Spleen (tissue), 13 donors: ENCODE data around the gene GRIN2D. TPM values are rescaled to one million over a fixed set of nuclear protein-coding genes. Genes with fewer than 3 reads are reported as not detected.

ENCODE experiments used
- DNase-seq: peaks from one replicate; pipeline ENCODE4 v3.0.0-alpha.2; 2020
- H3K27ac ChIP-seq, 8 donors: fragments of 200-600 bp; sonication (generic) in 7 of 8; 1 replicate in 4 of 8; 2 replicates in 4 of 8; pipeline versions ENCODE4 v1.5.0 to v1.8.0; 2016 to 2021; ENCODE audit warnings: inconsistent platforms in 4 of 8, mild to moderate bottlenecking in 4 of 8, moderate library complexity in 1 of 8
- H3K27me3 ChIP-seq, 7 donors: fragments of 200-600 bp; sonication (generic) in 6 of 7; replicated peaks in 1 of 7; 1 replicate in 4 of 7; 2 replicates in 3 of 7; pipeline versions ENCODE4 v1.5.0 to v1.8.0; 2016 to 2021; ENCODE audit warnings: inconsistent platforms in 3 of 7, mild to moderate bottlenecking in 1 of 7
- H3K36me3 ChIP-seq, 6 donors: fragments of 200-600 bp; sonication (generic) in 5 of 6; 1 replicate in 4 of 6; 2 replicates in 2 of 6; pipeline versions ENCODE4 v1.5.0 to v1.8.0; 2016 to 2021; ENCODE audit warnings: inconsistent platforms in 2 of 6
- H3K4me1 ChIP-seq, 6 donors: fragments of 200-600 bp; sonication (generic) in 5 of 6; 1 replicate in 3 of 6; 2 replicates in 3 of 6; pipeline versions ENCODE4 v1.5.0 to v1.8.0; 2016 to 2021; ENCODE audit warnings: inconsistent platforms in 3 of 6
- H3K4me3 ChIP-seq, 8 donors: fragments of 200-600 bp; sonication (generic) in 7 of 8; 1 replicate in 4 of 8; 2 replicates in 4 of 8; pipeline versions ENCODE4 v1.5.0 to v1.8.0; 2016 to 2021; ENCODE audit warnings: inconsistent platforms in 4 of 8, mild to moderate bottlenecking in 4 of 8, moderate library complexity in 2 of 8
- H3K9me3 ChIP-seq, 8 donors: fragments of 200-600 bp; sonication (generic) in 7 of 8; 1 replicate in 4 of 8; 2 replicates in 4 of 8; pipeline versions ENCODE4 v1.5.0 to v1.8.0; 2016 to 2021; ENCODE audit warnings: inconsistent platforms in 4 of 8
- CTCF ChIP-seq, 11 experiments: fragments of 200-600 bp in 7 of 11; fragments of 450-650 bp in 4 of 11; sonication (generic) in 4 of 11; IDR thresholded peaks in 8 of 11; conservative IDR thresholded peaks in 3 of 11; 1 replicate in 7 of 11; 2 replicates in 4 of 11; pipeline versions ENCODE4 v1.4.0 to v1.8.0; 2016 to 2021; ENCODE audit warnings: antibody characterized with exemption in 11 of 11, inconsistent platforms in 4 of 11, mild to moderate bottlenecking in 1 of 11
- POLR2A ChIP-seq, 3 donors: fragments of 450-650 bp; IDR thresholded peaks; one replicate each; pipeline ENCODE4 v1.5.1; 2017; ENCODE audit warnings: antibody characterized with exemption in 3 of 3, mild to moderate bottlenecking in 1 of 3
- POLR2AphosphoS5 ChIP-seq, 3 donors: sonication (generic); formaldehyde crosslinking; IDR thresholded peaks; one replicate each; pipeline ENCODE4 v1.5.1; 2017; ENCODE audit warnings: antibody characterized with exemption in 3 of 3
- whole genome bisulfite sequencing, 5 donors: extraction: QIAGEN DNeasy Blood & Tissue Kit in 3 of 5; methylation state at CpG; one replicate each; pipeline versions ENCODE4 v1.1.5 to v1.1.7; 2013 to 2018; 5-methylcytosine and 5-hydroxymethylcytosine counted together
- intact Hi-C: fragments of 100-400 bp; cut with DNase I; formaldehyde crosslinking; loops from one replicate; pipeline ENCODE4 v1.15.0; 2023; ENCODE audit warnings: low total_unique reads
- long read RNA-seq, 2 donors: transcript quantifications; one replicate each; lab custom pipeline, GENCODE V29; 2026
- polyA plus RNA-seq, 3 donors: library from polyadenylated mRNA; stranded (reverse); fragments of 200-250 nt; gene quantifications; one replicate each; pipeline ENCODE4 v1.2.1, GENCODE V29; 2013
- total RNA-seq, 7 donors: library from RNA; depleted of rRNA in 3 of 7; stranded (reverse); fragments of >200 nt in 3 of 7; fragmentation: NEBNext Ultra II Directional in 4 of 7; extraction: Animal tissue kit (Norgen Biotek cat#: 25700) in 4 of 7; gene quantifications; one replicate each; pipeline versions ENCODE4 v1.1.0 to v1.2.1, GENCODE V29; 2016 to 2021
- donor health status: healthy with polysubstance abuse.
- donor health status: DM: no; HTN: no; CAD: no; lungs with moderate emphysema.
- donor health status: DM: no; HTN: no; CAD: no.
- donor health status: Bipolar disorder and iron deficiency.
- donor health status: healthy.
- donor health status: DM: no; HTN: no; CAD: no.
- donor health status: DM: yes; HTN: yes; CAD: no.

Gene GRIN2D
- 1 to 10 TPM in 1 of 7 donors, under 1 TPM in 6; 0.28 to 1.2 (median 0.77) TPM for total RNA-seq
- under 1 TPM; 0.07 to 0.10 (median 0.09) TPM for polyA plus RNA-seq
- long read RNA-seq, donor 1: 0 reads
- long read RNA-seq, donor 2: 0 reads

DNA sequence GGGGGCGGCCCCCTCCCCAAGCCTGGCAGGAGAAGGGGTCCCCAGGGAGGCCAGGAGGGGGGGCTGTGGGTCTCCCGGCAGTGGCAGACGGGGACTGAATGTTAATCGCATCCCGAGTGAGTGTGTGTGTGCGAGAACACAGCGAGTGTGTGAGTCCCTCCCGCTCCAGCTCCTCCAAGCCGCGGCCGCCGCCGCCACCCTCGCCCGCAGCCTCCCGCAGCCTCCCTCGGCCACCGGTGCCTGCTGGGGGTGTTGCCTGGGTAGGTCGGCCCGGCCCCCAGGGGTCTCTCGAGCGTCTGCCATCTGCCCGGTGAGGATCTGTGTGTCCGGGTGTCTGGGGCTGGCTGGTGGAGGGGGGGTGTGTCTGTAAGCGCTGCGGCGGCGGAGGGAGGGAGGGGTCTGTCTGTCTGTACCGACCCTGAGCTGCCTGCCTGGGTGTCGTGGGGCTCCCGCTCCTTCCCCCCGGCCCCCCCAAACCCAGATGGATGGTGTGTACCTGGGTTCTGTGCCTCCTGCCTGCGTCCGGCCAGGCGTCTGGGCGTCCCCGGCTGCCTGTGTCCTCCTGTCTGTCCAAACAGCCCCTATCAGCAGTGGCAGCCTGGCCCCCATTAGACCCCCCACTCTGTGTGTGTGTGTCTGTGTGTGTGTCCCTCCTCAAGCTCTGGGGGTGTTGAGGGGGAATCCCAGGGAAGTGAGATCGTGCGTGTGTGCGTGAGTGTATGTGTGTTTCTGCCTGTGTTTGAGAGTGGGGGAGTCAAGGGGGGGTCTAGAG lies at the start of gene GRIN2D:
Gene GRIN2D, plus strand, starts transcription at position 110 of the 772 bp plus-strand sequence. CDS start 4,725 bp downstream, outside the sequence.
- no peak for DNase-seq
- peak within 1 kb of the TSS in 1 of 8 donors; percentile 50 for H3K4me3 ChIP-seq
- peaks cover 0 to 9% (median 4%) of the 10 kb centered on the region in 6 donors for H3K36me3 ChIP-seq
- H3K4me1 ChIP-seq: peaks cover 8 to 81% (median 48%) of the 10 kb centered on the region in 6 donors
- H3K27me3 ChIP-seq: peaks cover 7 to 64% (median 48%) of the 10 kb centered on the region in 7 donors
- WGBS, 5 donors: 1 to 5% (median 3%) methylated on average over 13 to 40 of the region's 40 CpGs
- intact Hi-C loops: no loop called here
- H3K9me3 ChIP-seq: no peaks in the 10 kb centered on the region
- TF ChIP-seq CTCF (IDR thresholded peaks at IDR 0.05 in 8 of 11, conservative IDR thresholded peaks at IDR 0.05 in 3 of 11) (no peak), POLR2A (IDR thresholded peaks at IDR 0.05) (no peak), POLR2AphosphoS5 (IDR thresholded peaks at IDR 0.05) (peak in 1 of 3 donors; percentile 22)
- H3K27ac ChIP-seq: no peak within 1 kb of the TSS

DNA sequence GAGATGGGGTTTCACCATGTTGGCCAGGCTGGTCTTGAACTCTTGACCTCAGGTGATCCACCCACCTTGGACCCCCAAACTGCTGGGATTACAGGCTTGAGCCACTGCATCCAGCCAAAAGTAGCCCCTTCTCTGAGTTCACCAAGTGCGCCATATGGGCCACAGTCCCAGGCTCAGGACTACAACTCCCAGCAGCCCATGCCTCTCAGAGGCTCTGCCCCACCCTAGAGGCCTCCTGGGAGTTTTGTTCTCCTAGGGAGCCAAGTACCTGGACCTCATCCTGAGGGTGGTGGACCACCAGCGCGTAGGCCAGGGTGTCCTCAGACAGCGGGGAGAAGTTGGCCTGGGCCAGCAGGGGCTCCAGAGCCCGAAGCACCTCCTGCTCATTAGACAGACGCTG lies 48.6 kb upstream of the GRIN2D start:
- TF ChIP-seq POLR2A (IDR thresholded peaks at IDR 0.05): no peak
- Histone ChIP-seq H3K36me3 (peaks cover 0 to 39% (median 2%) of the 10 kb centered on the region in 6 donors), H3K27ac (no peak overlapping the region), H3K4me1 (no peaks in the 10 kb centered on the region), H3K27me3 (no peaks in the 10 kb centered on the region), H3K4me3 (no peak overlapping the region), H3K9me3 (no peaks in the 10 kb centered on the region)
- intact Hi-C loops: no loop called here
- no peak for DNase-seq
- WGBS, 5 donors: 86 to 100% (median 98%) methylated on average over 5 to 6 of the region's 6 CpGs

DNA sequence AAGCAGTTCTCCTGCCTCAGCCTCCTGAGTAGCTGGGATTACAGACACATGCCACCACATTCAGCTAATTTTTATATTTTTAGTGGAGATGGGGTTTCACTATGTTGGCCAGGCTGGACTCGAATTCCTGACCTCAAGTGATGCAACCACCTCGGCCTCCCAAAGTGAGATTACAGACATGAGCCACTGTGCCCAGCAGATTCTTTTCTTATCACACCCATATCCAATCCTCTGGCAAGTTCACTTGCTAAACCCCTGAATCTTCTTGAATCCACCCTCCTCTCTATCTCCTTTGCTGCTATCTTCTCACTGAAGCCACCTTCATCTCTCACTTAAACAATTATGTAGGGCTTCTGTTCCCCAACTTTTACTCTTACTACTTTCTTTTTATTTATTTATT lies 47.3 kb upstream of the GRIN2D start:
- Histone ChIP-seq H3K27me3 (no peaks in the 10 kb centered on the region), H3K4me3 (no peak overlapping the region), H3K9me3 (no peaks in the 10 kb centered on the region), H3K4me1 (no peaks in the 10 kb centered on the region), H3K27ac (no peak overlapping the region), H3K36me3 (peaks cover 0 to 32% (median 2%) of the 10 kb centered on the region in 6 donors)
- no peak for DNase-seq
- intact Hi-C loops: no loop called here
- WGBS, 5 donors: 71 to 97% (median 91%) methylated on average over 2 of the region's 2 CpGs
- TF ChIP-seq POLR2AphosphoS5 (IDR thresholded peaks at IDR 0.05) (no peak), CTCF (IDR thresholded peaks at IDR 0.05 in 8 of 11, conservative IDR thresholded peaks at IDR 0.05 in 3 of 11) (no peak), POLR2A (IDR thresholded peaks at IDR 0.05) (no peak)

DNA sequence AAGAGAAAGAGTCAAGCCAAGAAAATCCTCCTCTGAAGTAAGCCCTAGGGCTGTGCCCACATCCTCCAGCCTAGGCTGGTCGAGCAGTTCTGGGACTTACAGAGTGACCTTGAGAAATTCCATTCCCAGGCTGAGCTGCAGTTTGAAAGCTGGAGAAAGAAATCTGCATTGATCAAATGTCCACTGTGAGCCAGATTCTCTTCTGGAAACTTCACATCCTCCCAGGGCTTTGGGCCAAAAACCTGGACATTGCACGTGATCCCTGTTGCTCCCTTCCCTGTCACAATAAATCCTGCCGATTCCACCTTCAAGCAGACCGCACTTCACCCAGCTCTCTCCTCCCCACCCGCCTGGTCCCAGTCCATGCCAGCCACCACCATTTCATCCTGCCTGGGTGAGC lies 45.4 kb upstream of the GRIN2D start:
- no peaks in the 10 kb centered on the region for H3K9me3 ChIP-seq
- TF ChIP-seq POLR2A (IDR thresholded peaks at IDR 0.05) (no peak), POLR2AphosphoS5 (IDR thresholded peaks at IDR 0.05) (no peak), CTCF (IDR thresholded peaks at IDR 0.05 in 8 of 11, conservative IDR thresholded peaks at IDR 0.05 in 3 of 11) (no peak)
- peaks cover 0 to 14% (median under 1%) of the 10 kb centered on the region in 6 donors for H3K36me3 ChIP-seq
- 60 to 85% (median 71%) methylated on average over 5 of the region's 5 CpGs for WGBS, 5 donors
- H3K27ac ChIP-seq: no peak overlapping the region
- DNase-seq: no peak
- H3K4me3 ChIP-seq: no peak overlapping the region
- peaks cover 0 to 3% (median 0%) of the 10 kb centered on the region in 6 donors for H3K4me1 ChIP-seq
- intact Hi-C loops: no loop called here
- no peaks in the 10 kb centered on the region for H3K27me3 ChIP-seq
